Measurements from ENCODE around the gene TMEM151A. TPM values are rescaled to one million over a fixed set of nuclear protein-coding genes. Genes with fewer than 3 reads are reported as not detected.
A peak's percentile ranks its signal among the peaks of the same experiment; 100 is the strongest.
"Not testable (repeated sequence)": the region's sequence is repeated elsewhere in the genome, so short reads cannot be mapped to it uniquely, and the experiment has no call there.

Gene TMEM151A
- total RNA-seq, 6 experiments from 2014 or later: 0.07 to 0.11 TPM; not detected in 4

DNA sequence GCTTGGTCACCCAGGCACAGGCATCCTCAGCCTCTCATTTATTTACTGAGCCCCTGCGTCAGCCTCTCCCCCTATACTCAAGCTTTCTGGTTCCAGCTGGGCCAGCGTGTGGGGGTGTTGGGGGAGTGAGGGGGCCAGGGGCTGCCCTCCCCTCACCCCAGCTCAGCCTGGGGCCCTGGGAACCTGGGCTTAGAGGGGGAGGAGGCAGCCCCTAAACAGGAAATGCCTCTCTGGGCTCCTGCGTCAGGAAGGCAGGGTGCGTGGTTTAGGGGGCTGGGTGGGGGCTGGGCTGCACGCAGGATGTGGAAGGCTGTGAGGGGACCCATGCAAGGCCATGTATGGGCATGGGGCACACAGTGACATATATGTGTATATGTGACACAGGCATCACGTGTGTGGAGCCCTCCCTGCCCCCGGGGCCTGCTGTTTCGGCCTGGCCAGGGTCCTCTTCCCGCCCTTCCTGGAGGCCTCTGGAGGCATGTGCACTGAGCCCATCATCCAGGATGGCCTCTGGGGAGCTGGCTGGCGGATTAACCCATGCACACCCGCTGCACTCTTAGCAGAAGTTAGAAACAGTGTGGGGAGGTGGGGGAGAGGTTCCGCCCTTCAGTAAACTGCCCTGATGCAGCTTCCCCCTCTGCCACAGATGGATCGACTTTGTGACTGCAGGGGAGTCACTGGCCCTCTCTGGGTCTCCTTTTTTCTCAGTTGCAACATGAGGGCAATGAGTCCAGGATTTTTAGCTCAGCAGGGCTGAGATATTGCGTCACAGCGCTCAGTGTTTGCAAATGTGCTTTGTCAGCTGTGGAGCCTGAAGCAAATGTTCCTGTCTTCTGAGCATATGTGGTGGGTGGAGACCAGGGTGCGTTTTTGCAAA is 26.3 kb downstream of the TMEM151A start:
- Mint-ChIP-seq H3K36me3 (ENCODE audit: low read depth) (peaks cover 29% of the 10 kb centered on the region), H3K4me3 (peak overlapping the region; percentile 70), H3K9me3 (peaks cover 11% of the 10 kb centered on the region), H3K4me1 (ENCODE audit: low read depth) (peaks cover 46% of the 10 kb centered on the region), H3K27ac (peak overlapping the region; percentile 91), H3K27me3 (ENCODE audit: insufficient read depth) (peaks cover 6% of the 10 kb centered on the region)
- peak; percentile 61 for DNase-seq
- TF ChIP-seq, protein P1, sequence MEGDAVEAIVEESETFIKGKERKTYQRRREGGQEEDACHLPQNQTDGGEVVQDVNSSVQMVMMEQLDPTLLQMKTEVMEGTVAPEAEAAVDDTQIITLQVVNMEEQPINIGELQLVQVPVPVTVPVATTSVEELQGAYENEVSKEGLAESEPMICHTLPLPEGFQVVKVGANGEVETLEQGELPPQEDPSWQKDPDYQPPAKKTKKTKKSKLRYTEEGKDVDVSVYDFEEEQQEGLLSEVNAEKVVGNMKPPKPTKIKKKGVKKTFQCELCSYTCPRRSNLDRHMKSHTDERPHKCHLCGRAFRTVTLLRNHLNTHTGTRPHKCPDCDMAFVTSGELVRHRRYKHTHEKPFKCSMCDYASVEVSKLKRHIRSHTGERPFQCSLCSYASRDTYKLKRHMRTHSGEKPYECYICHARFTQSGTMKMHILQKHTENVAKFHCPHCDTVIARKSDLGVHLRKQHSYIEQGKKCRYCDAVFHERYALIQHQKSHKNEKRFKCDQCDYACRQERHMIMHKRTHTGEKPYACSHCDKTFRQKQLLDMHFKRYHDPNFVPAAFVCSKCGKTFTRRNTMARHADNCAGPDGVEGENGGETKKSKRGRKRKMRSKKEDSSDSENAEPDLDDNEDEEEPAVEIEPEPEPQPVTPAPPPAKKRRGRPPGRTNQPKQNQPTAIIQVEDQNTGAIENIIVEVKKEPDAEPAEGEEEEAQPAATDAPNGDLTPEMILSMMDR (IDR thresholded peaks at IDR 0.05): no peak

DNA sequence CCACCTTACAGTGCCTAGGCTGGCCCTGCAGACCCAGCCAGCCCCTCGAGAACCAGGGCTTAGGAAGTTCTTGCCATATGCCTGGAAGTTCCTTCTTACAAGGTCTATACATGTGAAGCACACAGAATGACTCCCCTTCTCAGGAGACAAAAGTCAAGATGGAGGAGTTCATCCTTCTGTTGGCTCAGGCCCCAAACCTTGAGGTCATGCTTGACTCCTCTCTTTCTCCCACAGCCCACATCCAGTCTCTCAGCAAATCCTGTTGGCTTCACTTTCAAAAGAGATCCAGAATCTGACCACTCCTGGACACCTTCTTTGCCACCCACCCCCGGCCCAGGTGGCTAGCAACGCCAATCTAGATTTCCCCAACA is 26.9 kb downstream of the TMEM151A start:
- peaks cover 46% of the 10 kb centered on the region for H3K4me1 Mint-ChIP-seq (ENCODE audit: low read depth)
- H3K9me3 Mint-ChIP-seq: peaks cover 11% of the 10 kb centered on the region
- peak overlapping the region; percentile 91 for H3K27ac Mint-ChIP-seq
- TF ChIP-seq, protein P1 (IDR thresholded peaks at IDR 0.05): 0 out of 2 replicates have a peak, but pooled peaks have one; percentile 0
- H3K4me3 Mint-ChIP-seq: peak overlapping the region; percentile 13; the same call in 1 of the 2 replicates
- H3K36me3 Mint-ChIP-seq (ENCODE audit: low read depth): peaks cover 28% of the 10 kb centered on the region
- peaks cover 5% of the 10 kb centered on the region for H3K27me3 Mint-ChIP-seq (ENCODE audit: insufficient read depth)
- DNase-seq: no peak

DNA sequence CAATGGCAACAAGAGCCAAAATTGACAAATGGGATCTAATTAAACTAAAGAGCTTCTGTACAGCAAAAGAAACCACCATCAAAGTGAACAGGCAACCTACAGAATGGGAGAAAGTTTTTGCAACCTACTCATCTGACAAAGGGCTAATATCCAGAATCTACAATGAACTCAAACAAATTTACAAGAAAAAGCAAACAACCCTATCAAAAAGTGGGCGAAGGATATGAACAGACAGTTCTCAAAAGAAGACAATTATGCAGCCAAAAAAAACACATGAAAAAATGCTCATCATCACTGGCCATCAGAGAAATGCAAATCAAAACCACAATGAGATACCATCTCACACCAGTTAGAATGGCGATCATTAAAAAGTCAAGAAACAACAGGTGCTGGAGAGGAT is 28.6 kb downstream of the TMEM151A start:
- not testable (repeated sequence) for H3K4me3 Mint-ChIP-seq

DNA sequence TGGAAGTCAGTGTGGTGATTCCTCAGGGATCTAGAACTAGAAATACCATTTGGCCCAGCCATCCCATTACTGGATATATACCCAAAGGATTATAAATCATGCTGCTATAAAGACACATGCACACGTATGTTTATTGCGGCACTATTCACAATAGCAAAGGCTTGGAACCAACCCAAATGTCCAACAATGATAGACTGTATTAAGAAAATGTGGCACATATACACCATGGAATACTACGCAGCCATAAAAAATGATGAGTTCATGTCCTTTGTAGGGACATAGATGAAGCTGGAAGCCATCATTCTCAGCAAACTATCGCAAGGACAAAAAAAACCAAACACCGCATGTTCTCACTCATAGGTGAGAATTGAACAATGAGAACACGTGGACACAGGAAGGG is 29.1 kb downstream of the TMEM151A start:
- not testable (repeated sequence) for DNase-seq; H3K4me3 Mint-ChIP-seq; H3K27ac Mint-ChIP-seq; H3K27me3 Mint-ChIP-seq (ENCODE audit: insufficient read depth)
- Mint-ChIP-seq H3K9me3 (peaks cover 11% of the 10 kb centered on the region), H3K4me1 (ENCODE audit: low read depth) (peaks cover 48% of the 10 kb centered on the region), H3K36me3 (ENCODE audit: low read depth) (peaks cover 10% of the 10 kb centered on the region)

More for the DNA sequence above, 28.6 kb downstream of the TMEM151A start:
- H3K27me3 Mint-ChIP-seq (ENCODE audit: insufficient read depth); H3K27ac Mint-ChIP-seq; DNase-seq: not testable (repeated sequence)
- Mint-ChIP-seq H3K36me3 (ENCODE audit: low read depth) (peaks cover 15% of the 10 kb centered on the region), H3K4me1 (ENCODE audit: low read depth) (peaks cover 48% of the 10 kb centered on the region), H3K9me3 (peaks cover 11% of the 10 kb centered on the region)

DNA sequence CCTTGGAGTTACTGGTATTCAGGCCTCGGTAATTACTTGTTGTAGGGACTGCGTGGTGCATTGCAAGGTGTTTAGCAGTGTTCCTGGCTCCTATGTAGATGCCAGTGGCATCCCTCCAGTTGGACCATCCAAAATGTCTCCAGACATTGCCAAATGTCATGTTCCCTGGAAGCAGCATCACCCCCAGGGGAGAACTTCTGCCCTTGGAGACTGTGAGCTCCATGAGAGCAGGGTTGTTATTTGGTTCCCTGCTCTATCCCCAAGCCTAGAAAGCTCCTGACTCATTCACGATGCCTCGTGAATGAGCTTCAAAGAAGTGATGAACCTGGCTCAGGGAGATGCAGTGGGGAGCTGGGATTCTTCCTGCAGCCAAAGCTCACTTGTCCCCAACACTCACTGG is 29.9 kb downstream of the TMEM151A start:
- TF ChIP-seq, protein P1 (IDR thresholded peaks at IDR 0.05): no peak
- no peak for DNase-seq
- no peaks in the 10 kb centered on the region; the same call in none of the 2 replicates for H3K27me3 Mint-ChIP-seq (ENCODE audit: insufficient read depth)
- no peak overlapping the region for H3K27ac Mint-ChIP-seq
- no peak overlapping the region for H3K4me3 Mint-ChIP-seq
- H3K36me3 Mint-ChIP-seq (ENCODE audit: low read depth): peaks cover 7% of the 10 kb centered on the region; the same call in 1 of the 2 replicates
- peaks cover 11% of the 10 kb centered on the region for H3K9me3 Mint-ChIP-seq
- H3K4me1 Mint-ChIP-seq (ENCODE audit: low read depth): peaks cover 53% of the 10 kb centered on the region

DNA sequence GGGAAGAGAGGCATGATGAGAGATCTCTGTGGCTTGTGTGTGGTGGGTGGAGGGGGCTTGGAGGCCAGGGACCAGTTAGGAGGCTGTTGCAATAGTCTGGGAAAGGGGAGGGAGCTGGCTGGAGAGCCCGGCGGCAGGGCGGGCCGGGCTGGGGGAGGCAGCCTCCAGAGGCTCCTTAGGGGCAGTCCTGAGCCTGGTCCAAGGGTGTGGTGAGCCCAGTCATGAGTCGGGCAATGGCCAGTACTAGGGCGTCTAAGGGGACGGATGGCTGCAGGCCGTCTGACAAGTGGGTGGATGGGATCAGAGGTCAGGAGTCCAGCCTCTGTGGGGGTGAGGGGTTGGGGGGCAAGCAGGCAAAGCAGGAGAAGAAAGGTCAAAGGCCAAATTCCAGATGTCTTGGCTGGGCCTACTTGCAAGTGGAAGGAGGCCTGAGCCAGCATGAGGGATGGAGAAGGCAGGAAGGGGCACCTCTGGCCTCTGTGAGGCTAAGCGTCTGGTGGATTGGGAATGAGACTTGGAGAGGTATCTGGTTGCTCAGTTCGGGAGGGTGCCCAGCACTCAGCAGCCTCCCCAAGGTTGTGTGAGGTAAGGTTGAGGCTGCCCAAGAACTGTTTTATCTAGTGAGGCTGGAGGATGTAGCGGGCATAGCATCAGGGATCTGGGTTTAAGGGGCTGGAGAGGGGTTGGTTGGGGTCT is 31.2 kb downstream of the TMEM151A start:
- peaks cover 7% of the 10 kb centered on the region; the same call in 1 of the 2 replicates for H3K36me3 Mint-ChIP-seq (ENCODE audit: low read depth)
- peaks cover 55% of the 10 kb centered on the region for H3K4me1 Mint-ChIP-seq (ENCODE audit: low read depth)
- H3K9me3 Mint-ChIP-seq: peaks cover 11% of the 10 kb centered on the region
- TF ChIP-seq, protein P1 (IDR thresholded peaks at IDR 0.05): no peak
- no peaks in the 10 kb centered on the region; the same call in none of the 2 replicates for H3K27me3 Mint-ChIP-seq (ENCODE audit: insufficient read depth)
- H3K4me3 Mint-ChIP-seq: no peak overlapping the region
- H3K27ac Mint-ChIP-seq: no peak overlapping the region
- no peak for DNase-seq
